ENCODE data around the gene TNNT2. TPM values are rescaled to one million over a fixed set of nuclear protein-coding genes. Genes with fewer than 3 reads are reported as not detected.

TNNT2 gene
- total RNA-seq, 1 donor from 2014 or later = 21.3 TPM

GRCh38 chr1:201320168-201320788 lies 57.2 kb downstream of the TNNT2 start:
- no peak for TF ChIP-seq CTCF (conservative IDR thresholded peaks at IDR 0.05)
- H3K27ac Mint-ChIP-seq = no peak overlapping the region
- H3K36me3 Mint-ChIP-seq = no peaks in the 10 kb centered on the region
- DNase-seq (ENCODE audit: extremely low spot score, unreplicated experiment) = no peak
- no peaks in the 10 kb centered on the region for H3K9me3 Mint-ChIP-seq
- no peaks in the 10 kb centered on the region for H3K4me1 Mint-ChIP-seq (ENCODE audit: unreplicated experiment)
- H3K4me3 Mint-ChIP-seq = no peak overlapping the region
- H3K27me3 Mint-ChIP-seq = peaks cover 3% of the 10 kb centered on the region

GRCh38 chr1:201319631-201320030 lies 57.8 kb downstream of the TNNT2 start:
- Mint-ChIP-seq H3K27me3 (peaks cover 6% of the 10 kb centered on the region), H3K27ac (no peak overlapping the region), H3K4me1 (ENCODE audit: unreplicated experiment) (no peaks in the 10 kb centered on the region), H3K9me3 (no peaks in the 10 kb centered on the region), H3K36me3 (no peaks in the 10 kb centered on the region), H3K4me3 (no peak overlapping the region)
- TF ChIP-seq CTCF (conservative IDR thresholded peaks at IDR 0.05) = no peak
- no peak for DNase-seq (ENCODE audit: extremely low spot score, unreplicated experiment)

- TF ChIP-seq CTCF (conservative IDR thresholded peaks at IDR 0.05) = no peak
- Mint-ChIP-seq H3K27ac (no peak overlapping the region), H3K9me3 (no peaks in the 10 kb centered on the region), H3K27me3 (peaks cover 6% of the 10 kb centered on the region), H3K36me3 (no peaks in the 10 kb centered on the region), H3K4me3 (no peak overlapping the region), H3K4me1 (ENCODE audit: unreplicated experiment) (no peaks in the 10 kb centered on the region)
- no peak for DNase-seq (ENCODE audit: extremely low spot score, unreplicated experiment)
These were observed 58.8 kb downstream of the TNNT2 start for GRCh38 chr1:201318504-201319340.

- Mint-ChIP-seq H3K4me3 (no peak overlapping the region), H3K27me3 (peaks cover 6% of the 10 kb centered on the region), H3K9me3 (no peaks in the 10 kb centered on the region), H3K27ac (no peak overlapping the region), H3K4me1 (ENCODE audit: unreplicated experiment) (no peaks in the 10 kb centered on the region), H3K36me3 (no peaks in the 10 kb centered on the region)
- no peak for TF ChIP-seq CTCF (conservative IDR thresholded peaks at IDR 0.05)
- no peak for DNase-seq (ENCODE audit: extremely low spot score, unreplicated experiment)
These were observed 59.9 kb downstream of the TNNT2 start for GRCh38 chr1:201317551-201317950.

- H3K9me3 Mint-ChIP-seq = no peaks in the 10 kb centered on the region
- TF ChIP-seq CTCF (conservative IDR thresholded peaks at IDR 0.05) = no peak
- H3K36me3 Mint-ChIP-seq = no peaks in the 10 kb centered on the region
- peaks cover 6% of the 10 kb centered on the region for H3K27me3 Mint-ChIP-seq
- H3K4me3 Mint-ChIP-seq = no peak overlapping the region
- DNase-seq (ENCODE audit: extremely low spot score, unreplicated experiment) = no peak
- no peaks in the 10 kb centered on the region for H3K4me1 Mint-ChIP-seq (ENCODE audit: unreplicated experiment)
- H3K27ac Mint-ChIP-seq = no peak overlapping the region
These were observed 60.9 kb downstream of the TNNT2 start for GRCh38 chr1:201316556-201316955.
